ENCODE data around the gene BLVRA. TPM values are rescaled to one million over a fixed set of nuclear protein-coding genes. Genes with fewer than 3 reads are reported as not detected.

Gene BLVRA
- polyA plus RNA-seq, 1 donor (not counting 4 experiments of a cell fraction or from before 2014, with no cell fraction given): 49.6 TPM

GRCh38 chr7:43716598-43716997 lies 41.9 kb upstream of the BLVRA start:
- Histone ChIP-seq H3K27ac (ENCODE audit: control insufficient read depth, insufficient read depth, low read length) (no peak overlapping the region), H3K27me3 (ENCODE audit: control insufficient read depth, extremely low read depth, insufficient read depth, low read length) (no peaks in the 10 kb centered on the region), H3K4me3 (ENCODE audit: control insufficient read depth in 2 of 3, extremely low read depth in 1 of 3, insufficient read depth in 2 of 3, low read depth in 1 of 3, low read length in 3 of 3) (no peak overlapping the region), H3K9me1 (ENCODE audit: control insufficient read depth, extremely low read depth, insufficient read depth, low read length) (no peaks in the 10 kb centered on the region), H4K20me1 (ENCODE audit: control insufficient read depth, extremely low read depth, insufficient read depth, low read length) (no peaks in the 10 kb centered on the region), H3K9ac (ENCODE audit: control insufficient read depth, extremely low read depth, insufficient read depth, low read length) (no peak overlapping the region), H3K79me2 (ENCODE audit: control insufficient read depth, insufficient read depth, low read length) (peaks cover 63% of the 10 kb centered on the region), H3K4me2 (ENCODE audit: control insufficient read depth, extremely low read depth, insufficient read depth, low read depth, low read length) (no peak overlapping the region), H3K9me3 (ENCODE audit: control insufficient read depth, low read depth, low read length) (no peaks in the 10 kb centered on the region), H2AFZ (ENCODE audit: control insufficient read depth, low read length) (no peak overlapping the region), H3K36me3 (ENCODE audit: control insufficient read depth in 2 of 2, extremely low read depth in 1 of 2, insufficient read depth in 2 of 2, low read length in 2 of 2) (no peaks in the 10 kb centered on the region), H3K4me1 (ENCODE audit: control insufficient read depth, extremely low read depth, insufficient read depth, low read length) (no peaks in the 10 kb centered on the region)
- no peak for DNase-seq (ENCODE audit: low read depth, low spot score)
- no peak for TF ChIP-seq EZH2 (IDR thresholded peaks at IDR 0.05; ENCODE audit: low read length)
- TF ChIP-seq CTCF (optimal IDR thresholded peaks at IDR 0.05 in 1 of 3, IDR thresholded peaks at IDR 0.05 in 1 of 3, conservative IDR thresholded peaks at IDR 0.05 in 1 of 3; ENCODE audit: extremely low read depth in 1 of 3, insufficient read depth in 2 of 3, low read length in 3 of 3): no peak
- dilution Hi-C loops (cut with MboI; ENCODE audit: extremely low pct_ligation_motif_present, low sequenced_read_pairs): no loop called here
- no peak for FAIRE-seq

DNA sequence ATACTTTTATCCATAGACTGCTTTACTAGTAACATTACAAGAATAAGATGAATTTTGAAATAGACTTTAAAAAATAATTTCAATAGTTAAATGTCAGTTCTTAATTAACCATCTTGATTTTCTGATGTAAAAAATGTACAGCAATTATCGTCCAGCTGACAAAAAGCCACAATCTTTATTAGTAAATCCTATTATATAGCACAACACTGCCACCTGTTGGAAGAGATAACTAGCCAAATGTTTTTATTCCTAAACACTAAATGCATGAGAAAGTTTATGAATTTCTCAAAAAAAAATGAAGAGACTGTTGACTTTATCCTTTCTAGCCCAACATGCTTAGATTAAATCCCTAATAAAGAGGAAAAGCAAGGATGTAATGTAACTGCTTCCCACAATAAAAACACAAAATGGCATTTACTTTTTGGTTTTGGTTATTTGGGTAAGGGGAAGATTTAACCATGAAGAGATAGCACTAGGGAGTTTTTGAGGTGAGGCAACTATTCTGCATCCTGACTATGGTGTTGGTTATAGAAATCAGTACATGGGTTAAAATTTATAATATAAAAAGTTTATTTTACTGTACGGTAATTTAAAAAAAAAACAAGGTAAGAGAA lies 37.2 kb upstream of the BLVRA start:
- Histone ChIP-seq H4K20me1 (ENCODE audit: control insufficient read depth, extremely low read depth, insufficient read depth, low read length) (no peaks in the 10 kb centered on the region), H3K79me2 (ENCODE audit: control insufficient read depth, insufficient read depth, low read length) (peaks cover 87% of the 10 kb centered on the region), H3K27ac (ENCODE audit: control insufficient read depth, insufficient read depth, low read length) (no peak overlapping the region), H3K4me3 (ENCODE audit: control insufficient read depth in 2 of 3, extremely low read depth in 1 of 3, insufficient read depth in 2 of 3, low read depth in 1 of 3, low read length in 3 of 3) (no peak overlapping the region), H3K36me3 (ENCODE audit: control insufficient read depth in 2 of 2, extremely low read depth in 1 of 2, insufficient read depth in 2 of 2, low read length in 2 of 2) (no peaks in the 10 kb centered on the region), H3K4me1 (ENCODE audit: control insufficient read depth, extremely low read depth, insufficient read depth, low read length) (peaks cover 2% of the 10 kb centered on the region), H3K9me1 (ENCODE audit: control insufficient read depth, extremely low read depth, insufficient read depth, low read length) (no peaks in the 10 kb centered on the region), H3K9ac (ENCODE audit: control insufficient read depth, extremely low read depth, insufficient read depth, low read length) (no peak overlapping the region), H3K4me2 (ENCODE audit: control insufficient read depth, extremely low read depth, insufficient read depth, low read depth, low read length) (no peak overlapping the region), H3K27me3 (ENCODE audit: control insufficient read depth, extremely low read depth, insufficient read depth, low read length) (no peaks in the 10 kb centered on the region), H3K9me3 (ENCODE audit: control insufficient read depth, low read depth, low read length) (no peaks in the 10 kb centered on the region), H2AFZ (ENCODE audit: control insufficient read depth, low read length) (no peak overlapping the region)
- TF ChIP-seq EZH2 (IDR thresholded peaks at IDR 0.05; ENCODE audit: low read length) (no peak), CTCF (optimal IDR thresholded peaks at IDR 0.05 in 1 of 3, IDR thresholded peaks at IDR 0.05 in 1 of 3, conservative IDR thresholded peaks at IDR 0.05 in 1 of 3; ENCODE audit: extremely low read depth in 1 of 3, insufficient read depth in 2 of 3, low read length in 3 of 3) (peak in 2 of 3 experiments; percentile 5 to 49)
- no peak for FAIRE-seq
- dilution Hi-C loops (cut with MboI; ENCODE audit: extremely low pct_ligation_motif_present, low sequenced_read_pairs): no loop called here
- DNase-seq (ENCODE audit: low read depth, low spot score): no peak
